NCI-H146 treated with DMSO at 0.1 percent for 48 hours (cell line): ENCODE data around the gene RYR1.
"Not testable (repeated sequence)": the region's sequence is repeated elsewhere in the genome, so short reads cannot be mapped to it uniquely, and the experiment has no call there.

ENCODE experiments used
- DNase-seq: peaks from one replicate; lab custom pipeline; 2025; ENCODE audit not compliant: unreplicated experiment; lab: John Stamatoyannopoulos, UW

The RYR1 gene

DNA sequence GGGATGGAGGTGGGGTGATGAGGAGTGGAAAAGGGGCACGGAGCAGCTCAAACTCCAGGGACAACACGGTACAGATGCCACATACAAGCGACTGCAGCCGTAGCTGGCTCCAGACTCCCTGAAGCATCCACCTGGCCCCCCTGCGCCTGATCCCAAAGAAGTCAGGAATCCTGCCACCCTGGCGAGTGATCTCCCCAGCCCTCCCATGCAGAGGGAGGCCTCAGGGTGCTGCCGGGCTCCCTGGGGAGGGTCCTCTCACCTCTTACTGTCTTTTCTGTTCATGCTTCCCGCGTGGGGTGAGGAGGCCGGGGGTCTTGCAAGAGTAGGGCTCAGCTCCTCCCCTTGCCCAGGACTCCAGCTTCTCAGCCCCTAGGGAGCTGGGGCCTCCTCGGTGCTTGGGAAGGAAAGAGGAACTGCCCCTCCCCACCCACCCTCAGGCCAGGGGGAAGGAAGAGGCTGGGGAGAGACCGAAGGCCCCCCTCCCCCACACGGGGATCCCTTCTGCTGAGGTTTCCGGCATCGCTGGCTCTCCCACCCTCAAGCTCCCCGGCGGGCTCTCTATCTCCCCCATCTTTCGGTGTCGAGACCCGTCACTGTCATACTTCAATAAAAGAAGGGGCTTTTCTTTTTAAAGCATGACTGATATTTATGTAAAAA, 7.6 kb upstream of the RYR1 start, which contains the start of gene RASGRP4:
TSS of gene RASGRP4 (minus strand) at position 410 of the 657 bp plus-strand sequence. CDS start at position 282, 128 bp downstream.
- no peak for DNase-seq

DNA sequence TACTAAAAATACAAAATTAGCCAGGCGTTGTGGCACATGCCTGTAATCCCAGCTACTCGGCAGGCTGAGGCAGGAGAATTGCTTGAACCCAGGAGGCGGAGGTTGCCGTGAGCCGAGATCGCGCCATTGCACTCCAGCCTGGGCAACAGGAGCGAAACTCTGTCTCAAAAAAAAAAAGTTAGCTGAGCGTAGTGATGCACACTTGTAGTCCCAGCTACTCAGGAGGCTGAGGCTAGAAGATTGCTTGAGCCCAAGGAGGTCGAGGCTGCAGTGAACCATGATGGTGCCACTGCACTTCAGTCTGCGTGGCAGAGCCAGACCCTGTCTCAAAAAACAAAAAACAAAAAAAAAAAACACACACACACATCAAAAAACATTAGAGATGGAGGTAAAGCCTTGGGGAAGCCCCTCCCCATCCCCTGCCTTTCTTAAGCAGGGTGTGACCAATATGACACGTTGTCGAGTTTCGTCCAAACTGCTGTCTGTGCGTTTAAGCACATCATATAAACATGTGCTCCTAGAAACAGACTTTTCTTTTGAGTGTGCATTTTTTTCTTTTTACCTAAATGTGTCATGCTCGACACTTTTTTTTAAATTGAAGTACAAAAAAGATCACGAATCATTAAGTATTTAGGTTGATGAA, 6.3 kb upstream of the RYR1 start:
- not testable (repeated sequence) for DNase-seq

DNA sequence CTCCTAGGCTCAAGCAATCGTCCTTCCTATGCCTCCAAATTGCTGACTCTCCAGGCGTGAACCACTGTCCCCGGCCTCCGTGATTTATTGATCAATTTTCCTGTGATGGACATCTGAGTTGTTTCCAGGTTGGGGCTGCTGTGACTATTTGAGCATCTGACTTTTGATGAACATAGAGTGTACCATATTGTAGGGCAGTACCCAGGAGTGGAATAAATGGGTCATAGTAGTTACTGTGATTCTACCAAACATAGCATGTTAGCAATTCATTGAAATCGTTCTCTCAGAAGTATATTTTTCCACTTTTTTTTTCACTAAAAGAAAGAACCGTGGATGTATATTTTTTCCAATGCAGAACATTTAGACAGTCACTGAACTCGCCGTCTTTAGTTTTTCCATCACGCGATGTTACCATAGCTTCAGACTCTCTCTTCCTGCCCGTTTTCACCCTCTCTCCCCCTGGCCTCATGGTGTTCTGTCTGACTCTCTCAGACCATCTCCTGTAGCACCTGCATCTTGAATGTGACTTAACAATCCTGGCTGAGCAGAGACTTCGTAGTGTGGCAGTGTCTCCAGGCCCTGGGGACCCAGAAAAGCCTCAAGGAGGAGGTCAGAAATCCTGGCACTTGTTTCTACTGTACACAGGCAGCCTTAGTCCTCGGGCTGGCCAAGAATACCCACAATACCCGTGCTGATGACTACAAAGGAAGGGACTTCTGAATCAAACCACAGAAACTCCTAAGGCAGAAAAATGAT, 4.3 kb upstream of the RYR1 start:
- DNase-seq = no peak

DNA sequence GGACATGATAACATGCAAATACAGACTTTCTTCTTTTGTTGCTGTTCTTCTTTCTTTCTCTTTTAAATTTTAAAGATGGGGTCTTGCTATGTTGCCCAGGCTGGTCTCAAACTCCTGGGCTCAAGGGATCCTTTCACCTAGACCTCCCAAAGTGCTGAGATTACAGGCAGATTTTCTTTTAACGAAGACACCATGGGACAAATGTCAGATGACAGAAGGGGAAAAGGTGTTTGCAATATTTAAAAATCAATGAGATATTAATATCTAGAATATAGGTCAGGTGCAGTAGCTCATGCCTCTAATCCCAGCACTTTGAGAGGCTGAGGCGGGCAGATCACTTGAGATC, 3.7 kb upstream of the RYR1 start:
- DNase-seq = no peak

DNA sequence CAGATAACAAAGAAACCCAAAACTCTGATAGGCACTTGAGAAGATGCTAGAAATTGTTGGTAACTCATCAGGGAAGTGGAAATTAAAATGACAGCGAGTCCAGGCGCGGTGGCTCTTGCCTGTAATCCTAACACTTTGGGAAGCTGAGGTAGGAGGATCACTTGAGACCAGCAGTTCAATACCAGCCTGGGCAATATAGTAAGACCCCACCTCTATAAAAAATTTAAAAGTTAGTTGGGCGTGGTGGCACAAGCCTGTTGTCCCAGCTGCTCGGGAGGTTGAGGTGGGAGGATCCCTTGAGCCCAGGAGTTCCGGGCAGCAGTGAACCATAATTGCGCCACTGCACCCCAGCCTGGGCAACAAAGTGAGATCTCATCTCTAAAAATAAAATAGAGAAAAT, 2.6 kb upstream of the RYR1 start:
- DNase-seq = no peak

DNA sequence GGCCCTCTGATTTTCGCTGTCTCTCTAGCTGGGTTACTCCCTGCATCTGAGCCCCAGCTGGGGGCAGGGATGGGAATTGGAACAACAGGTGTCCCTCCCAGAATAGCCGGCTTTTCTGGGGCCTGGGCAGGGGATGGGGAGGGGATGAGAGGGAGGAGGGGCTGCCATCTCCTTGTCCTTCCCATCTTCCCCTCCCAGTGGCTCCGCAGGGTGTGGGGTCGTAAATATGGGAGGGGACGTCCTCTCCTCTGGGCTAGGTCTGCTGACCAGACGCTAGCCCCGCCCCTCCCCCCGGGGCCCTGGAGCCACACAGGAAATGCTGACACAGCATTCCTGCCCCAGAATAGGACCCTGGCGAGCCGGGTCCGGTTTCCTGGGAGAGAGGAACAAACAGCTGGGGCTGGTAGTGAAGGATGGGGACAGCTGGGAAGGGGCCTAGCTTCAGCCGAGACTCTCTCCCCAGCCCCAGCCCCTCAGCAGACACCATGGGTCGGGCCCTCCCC, 1.1 kb downstream of the RYR1 start:
- no peak for DNase-seq

DNA sequence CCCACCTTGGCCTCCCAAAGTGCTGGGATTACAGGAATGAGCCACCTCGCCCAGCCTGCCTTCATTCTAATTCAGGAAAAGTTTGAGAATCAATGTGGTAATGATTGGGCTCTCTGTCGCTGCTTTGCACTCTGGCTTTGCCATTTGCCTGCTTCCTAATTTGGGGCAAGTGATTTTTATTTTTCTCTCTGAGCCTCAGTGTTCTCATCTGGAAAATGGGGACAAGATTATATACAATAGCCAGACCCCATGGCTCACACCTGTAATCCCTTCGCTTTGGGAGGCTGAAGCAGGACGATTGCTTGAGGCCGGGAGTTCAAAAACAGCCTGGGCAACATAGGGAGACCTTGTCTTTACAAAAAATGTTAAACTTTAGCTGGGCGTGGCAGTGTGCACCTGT, 3.8 kb downstream of the RYR1 start:
- no peak for DNase-seq

DNA sequence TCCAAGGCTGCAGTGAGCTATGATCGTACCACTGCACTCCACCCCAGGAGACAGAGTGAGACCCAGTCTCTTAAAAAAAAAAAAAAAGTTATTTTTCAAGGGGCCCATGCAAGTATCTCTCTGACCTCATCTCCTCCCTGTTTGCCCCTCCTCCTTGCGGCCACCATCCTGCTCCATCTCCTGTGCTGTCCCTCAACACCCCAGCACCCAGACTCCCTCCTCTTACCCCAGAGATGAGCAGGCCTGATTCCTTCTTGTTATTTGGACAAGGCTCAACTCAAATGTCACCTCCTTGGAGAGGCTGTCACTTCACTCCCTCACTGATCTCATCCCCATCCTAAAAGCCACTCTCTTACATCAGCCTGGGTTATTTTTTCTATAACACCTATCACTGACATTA, 4.4 kb downstream of the RYR1 start:
- DNase-seq = no peak

DNA sequence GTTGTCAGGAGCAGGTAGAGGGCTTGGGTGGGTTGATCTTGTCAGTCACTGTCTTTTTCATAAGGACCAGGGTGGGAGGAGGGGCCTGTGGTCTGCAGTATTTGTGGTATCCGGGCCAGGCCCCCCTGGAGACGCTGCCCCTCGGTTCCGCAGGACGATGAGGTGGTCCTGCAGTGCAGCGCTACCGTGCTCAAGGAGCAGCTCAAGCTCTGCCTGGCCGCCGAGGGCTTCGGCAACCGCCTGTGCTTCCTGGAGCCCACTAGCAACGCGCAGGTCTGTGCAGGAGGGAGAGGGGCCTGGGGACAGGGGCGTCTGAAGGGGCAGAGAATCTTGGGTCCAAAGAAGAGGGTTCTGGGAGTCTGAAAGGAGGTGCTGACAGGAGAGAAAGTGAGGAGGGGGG, 7.1 kb downstream of the RYR1 start:
- DNase-seq = no peak

DNA sequence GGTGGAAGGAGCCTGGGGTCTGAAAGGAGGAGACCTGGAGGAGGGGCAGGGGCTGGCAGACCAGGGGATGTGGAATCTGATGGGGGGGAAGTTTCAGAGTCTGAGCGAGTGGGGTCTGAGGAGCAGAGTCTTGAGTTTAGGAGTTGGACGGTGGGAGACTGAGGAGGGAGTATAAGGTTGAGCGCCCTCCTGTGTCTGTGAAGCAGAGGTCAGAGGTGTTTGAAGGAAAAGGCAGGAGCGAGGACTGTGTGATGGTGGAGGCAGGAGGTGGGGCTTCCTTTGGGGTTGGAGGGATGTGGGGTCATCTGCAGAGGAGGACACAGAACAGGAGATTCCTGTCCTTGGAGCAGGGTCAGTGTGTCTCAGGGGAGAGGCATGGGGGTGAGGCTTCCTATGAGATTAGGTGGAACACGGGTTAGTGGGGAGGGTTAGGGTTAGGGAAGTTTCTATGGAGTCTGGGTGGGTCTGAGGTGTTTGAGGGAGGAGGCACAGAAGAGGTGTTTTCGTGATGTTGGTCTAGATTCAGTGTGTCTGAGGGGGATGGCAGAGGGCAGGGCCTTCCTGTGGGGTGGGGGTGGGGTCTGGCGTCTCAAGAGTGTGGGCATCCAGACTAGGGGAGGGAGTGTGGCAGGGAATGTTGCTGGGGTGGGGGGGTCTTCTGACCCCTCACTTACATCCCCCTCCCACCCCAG, 8.3 kb downstream of the RYR1 start:
- no peak for DNase-seq

DNA sequence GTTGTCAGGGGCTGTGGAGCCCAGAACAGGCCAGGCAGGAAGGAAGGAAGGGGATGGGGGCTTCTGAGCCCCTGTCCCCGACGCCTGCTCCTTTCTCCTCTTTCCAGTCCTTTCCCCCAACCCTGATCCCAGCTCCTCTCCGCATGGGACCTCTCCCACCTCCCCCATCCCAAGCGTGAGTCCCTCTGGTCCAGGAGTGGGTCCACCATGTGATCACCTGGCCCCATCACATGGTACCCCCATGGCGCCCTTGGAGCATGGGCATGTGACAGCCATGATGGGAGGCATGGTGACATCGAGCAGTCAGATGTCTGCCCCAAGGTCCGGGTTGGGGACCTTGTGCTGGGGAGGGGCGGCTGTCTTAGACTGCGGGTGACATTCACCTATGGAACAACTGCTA, 9.2 kb downstream of the RYR1 start:
- no peak for DNase-seq

DNA sequence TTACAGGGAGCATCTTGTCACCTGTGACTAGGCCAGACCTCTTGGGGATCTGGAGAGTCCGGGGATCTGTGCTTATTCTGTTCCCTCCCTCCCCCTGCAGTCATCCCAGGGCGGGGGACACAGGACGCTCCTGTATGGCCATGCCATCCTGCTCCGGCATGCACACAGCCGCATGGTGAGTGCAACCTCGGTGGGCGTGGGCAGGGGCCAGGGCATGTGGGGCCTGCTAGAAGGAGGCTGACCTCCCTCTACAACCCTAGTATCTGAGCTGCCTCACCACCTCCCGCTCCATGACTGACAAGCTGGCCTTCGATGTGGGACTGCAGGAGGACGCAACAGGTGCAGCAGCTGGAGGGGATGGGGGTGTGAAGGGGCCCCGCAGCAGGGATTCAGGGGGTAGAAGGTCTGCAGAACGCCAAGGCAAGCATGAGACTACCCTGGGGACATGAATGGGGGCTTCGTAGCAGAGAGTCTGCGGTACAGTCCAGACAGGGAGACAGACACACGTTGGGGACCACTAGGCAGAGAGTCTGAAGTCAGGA, 10.0 kb downstream of the RYR1 start:
- no peak for DNase-seq

DNA sequence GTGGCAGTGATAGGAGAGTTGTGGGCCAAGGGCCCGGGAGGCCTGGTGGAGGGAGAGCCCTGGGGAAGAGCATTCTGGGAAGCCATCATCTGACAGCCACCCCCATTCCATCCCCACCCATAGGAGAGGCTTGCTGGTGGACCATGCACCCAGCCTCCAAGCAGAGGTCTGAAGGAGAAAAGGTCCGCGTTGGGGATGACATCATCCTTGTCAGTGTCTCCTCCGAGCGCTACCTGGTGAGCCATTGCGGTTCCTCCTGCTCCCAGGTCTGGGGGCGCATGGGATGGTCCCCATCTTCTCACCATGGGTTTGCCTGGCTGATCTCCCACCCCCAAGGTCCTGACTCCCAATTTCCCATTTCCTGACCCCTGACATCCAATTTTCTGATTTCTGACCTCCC, 10.5 kb downstream of the RYR1 start:
- no peak for DNase-seq

DNA sequence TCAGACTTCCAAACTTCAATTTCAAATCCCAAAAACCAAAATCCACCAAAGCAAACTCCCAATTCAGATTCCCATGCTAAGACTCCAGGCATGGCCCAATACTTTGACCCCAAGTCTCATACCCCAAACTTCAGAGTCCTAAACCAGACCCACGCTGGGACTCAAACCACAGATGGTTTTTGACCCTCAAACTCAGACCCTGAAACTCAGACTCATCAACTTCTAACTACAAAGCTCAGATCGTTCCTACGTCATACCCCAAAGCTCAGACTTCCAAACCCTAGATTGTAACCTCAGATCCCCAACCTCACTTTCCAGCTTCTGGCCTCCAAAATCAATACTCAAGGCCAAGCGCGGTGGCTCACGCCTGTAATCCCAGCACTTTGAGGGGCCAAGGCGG, 11.9 kb downstream of the RYR1 start:
- DNase-seq = no peak

DNA sequence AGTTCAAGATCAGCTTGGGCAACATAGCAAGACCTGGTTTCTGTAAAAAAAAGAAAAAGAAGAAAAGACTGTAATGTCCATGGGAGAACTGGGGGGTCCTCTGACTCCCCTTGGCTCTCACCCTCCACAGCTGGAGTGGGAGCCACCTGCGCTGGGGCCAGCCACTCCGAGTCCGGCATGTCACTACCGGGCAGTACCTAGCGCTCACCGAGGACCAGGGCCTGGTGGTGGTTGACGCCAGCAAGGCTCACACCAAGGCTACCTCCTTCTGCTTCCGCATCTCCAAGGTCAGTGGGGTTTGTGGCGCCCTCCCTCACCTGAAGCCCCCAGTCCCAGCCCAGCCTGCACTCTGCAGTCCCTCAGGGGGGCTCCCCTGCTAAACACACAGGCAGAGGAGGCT, 14.7 kb downstream of the RYR1 start:
- DNase-seq = no peak

DNA sequence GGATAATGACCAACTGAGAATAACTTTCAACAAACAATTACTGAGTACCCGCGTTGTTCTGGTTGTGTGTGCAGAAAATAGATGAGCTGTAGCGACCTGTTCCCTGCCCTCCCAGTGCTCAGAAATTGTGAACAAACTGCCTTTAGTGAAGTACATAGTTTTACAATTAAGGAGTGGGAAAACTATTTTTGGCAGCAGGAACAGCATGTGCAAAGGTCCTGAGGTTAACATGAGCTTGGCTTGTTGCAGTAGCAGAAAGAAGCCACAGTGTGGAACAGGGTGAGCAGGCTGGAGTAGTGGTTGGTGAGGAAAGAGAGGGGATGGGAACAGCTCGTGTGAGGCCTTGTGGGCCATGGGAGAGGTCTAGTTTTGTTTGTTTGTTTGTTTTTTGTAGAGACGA, 16.0 kb downstream of the RYR1 start:
- no peak for DNase-seq

DNA sequence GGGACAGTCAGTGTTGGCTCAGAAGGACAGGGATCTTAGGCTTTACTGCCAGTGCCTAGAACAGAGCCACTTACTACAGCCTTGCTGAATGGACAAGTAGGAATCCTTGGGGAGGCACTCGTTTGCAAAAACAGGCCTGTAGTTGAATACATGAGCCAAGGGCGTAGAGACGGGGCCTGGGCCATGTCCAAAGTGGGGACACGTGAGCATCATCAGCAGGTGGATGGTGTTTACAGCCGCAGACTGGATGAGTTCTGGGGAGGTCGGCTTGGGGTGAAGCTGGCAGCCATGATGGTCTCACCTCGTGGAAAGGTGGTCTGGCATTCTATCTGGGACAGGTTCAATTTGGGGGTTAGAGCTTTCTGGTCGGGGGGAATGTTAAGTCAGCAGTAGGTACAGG, 17.5 kb downstream of the RYR1 start:
- no peak for DNase-seq

DNA sequence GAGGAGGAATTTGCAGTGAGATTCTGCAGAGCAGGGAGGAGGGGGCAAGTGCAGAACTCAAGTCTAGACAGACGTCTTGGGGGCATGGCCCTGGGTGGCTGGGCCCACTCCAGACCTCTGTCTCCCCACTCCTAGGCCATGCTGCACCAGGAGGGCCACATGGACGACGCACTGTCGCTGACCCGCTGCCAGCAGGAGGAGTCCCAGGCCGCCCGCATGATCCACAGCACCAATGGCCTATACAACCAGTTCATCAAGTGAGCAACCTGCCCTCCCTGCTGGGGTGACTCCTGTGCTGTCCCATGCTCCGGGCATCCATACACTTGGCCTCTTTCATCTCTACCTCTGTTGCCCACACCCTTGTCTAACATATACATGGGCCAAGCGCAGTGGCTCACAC, 18.1 kb downstream of the RYR1 start:
- no peak for DNase-seq

DNA sequence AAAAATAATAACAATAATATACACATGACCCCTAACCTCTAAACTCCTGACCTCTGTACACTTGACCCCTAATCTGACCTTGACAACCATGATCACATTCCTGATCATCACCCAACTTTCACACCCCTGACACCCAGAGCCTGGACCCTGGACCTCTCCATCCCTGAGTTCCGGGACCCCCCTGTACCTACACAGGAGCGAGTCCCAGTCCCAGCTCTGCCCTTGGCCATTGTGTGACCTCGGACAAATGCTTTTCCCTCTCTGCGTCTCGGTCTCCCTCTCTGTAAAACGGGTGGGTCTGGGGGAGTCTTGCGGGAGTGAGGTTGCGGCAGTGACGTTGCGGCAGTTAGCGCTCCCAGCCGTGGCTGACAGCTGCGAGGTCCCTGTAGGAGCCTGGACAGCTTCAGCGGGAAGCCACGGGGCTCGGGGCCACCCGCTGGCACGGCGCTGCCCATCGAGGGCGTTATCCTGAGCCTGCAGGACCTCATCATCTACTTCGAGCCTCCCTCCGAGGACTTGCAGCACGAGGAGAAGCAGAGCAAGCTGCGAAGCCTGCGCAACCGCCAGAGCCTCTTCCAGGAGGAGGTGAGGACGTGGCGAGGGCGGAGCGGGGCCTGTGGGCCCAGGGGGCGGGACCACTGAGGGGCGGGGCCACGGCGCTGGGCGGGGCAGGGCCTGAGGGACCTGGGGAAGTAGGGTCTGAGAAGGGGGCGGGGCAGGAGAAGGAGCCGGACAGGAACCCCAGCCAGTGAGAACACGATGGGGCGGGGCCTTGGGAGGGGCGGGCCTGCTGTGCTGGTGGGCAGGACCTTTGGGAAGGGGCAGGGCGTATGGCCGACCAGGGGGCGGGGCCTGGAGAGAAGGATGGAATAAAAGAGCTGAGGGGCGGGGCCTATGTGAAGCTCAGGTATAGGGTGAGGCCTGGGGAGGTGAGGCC, 19.2 kb downstream of the RYR1 start:
- no peak for DNase-seq

DNA sequence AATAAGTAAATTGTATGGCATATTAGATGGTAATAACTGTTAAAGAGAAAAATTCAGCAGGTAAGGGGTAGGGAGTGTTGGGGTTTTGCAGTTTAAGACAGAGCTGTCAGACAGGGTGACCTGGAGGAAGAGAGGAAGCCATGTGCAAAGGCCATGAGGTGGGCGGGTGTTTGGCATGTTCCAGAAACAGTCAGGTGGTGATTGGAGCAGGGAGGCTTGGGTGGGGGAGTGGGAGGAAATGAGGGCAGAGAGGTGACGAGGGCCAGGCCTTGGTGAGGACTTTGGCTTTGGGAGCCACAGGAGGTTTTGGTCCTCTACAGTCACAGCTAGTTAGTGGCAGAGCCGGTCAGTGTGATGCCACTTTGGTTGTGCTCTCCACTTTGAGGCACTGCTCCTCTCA, 20.1 kb downstream of the RYR1 start:
- no peak for DNase-seq
